Activated CD8-positive, alpha-beta T cell treated with anti-CD3 and anti-CD28 coated beads for 36 hours (primary cell): ENCODE measurements around the gene IL17B. TPM values are rescaled to one million over a fixed set of nuclear protein-coding genes. Genes with fewer than 3 reads are reported as not detected.

Experiments
- ATAC-seq: fragments of 200-7000 bp; cut with Tn5 transposase; one replicate; pipeline ENCODE4 v1.10.0; 2021; ENCODE audit warnings: mild to moderate bottlenecking, moderate library complexity
- CTCF ChIA-PET: fragments of 350-600 bp; sonication (Branson Sonifier 250); formaldehyde crosslinking; loops from one replicate; lab custom pipeline; 2021; ENCODE audit warnings: antibody characterized with exemption; lab: Charles Lee
- POLR2A ChIA-PET: fragments of 350-600 bp; sonication (Branson Sonifier 250); formaldehyde crosslinking; loops from one replicate; lab custom pipeline; 2021; ENCODE audit warnings: antibody characterized with exemption; lab: Charles Lee
- DNase-seq: peaks from one replicate; pipeline ENCODE4 v3.0.0-alpha.2; 2020
- H3K27ac Mint-ChIP-seq: one replicate; pipeline ENCODE4 v1.8.0; 2021; ENCODE audit warnings: mild to moderate bottlenecking, mixed read lengths
- H3K27me3 Mint-ChIP-seq: one replicate; pipeline ENCODE4 v1.8.0; 2021; ENCODE audit warnings: mixed read lengths
- H3K36me3 Mint-ChIP-seq: one replicate; pipeline ENCODE4 v1.8.0; 2021; ENCODE audit warnings: low read depth, mixed read lengths
- H3K4me1 Mint-ChIP-seq: one replicate; pipeline ENCODE4 v1.8.0; 2021; ENCODE audit warnings: low read depth, mixed read lengths
- H3K4me3 Mint-ChIP-seq: one replicate; pipeline ENCODE4 v1.8.0; 2021; ENCODE audit warnings: mild to moderate bottlenecking, moderate library complexity, mixed read lengths
- H3K9me3 Mint-ChIP-seq: one replicate; pipeline ENCODE4 v1.8.0; 2021; ENCODE audit warnings: mixed read lengths
- CTCF ChIP-seq: fragments of 200-600 bp; IDR thresholded peaks from one replicate; pipeline ENCODE4 v1.8.0; 2022; ENCODE audit warnings: antibody characterized with exemption, mild to moderate bottlenecking
- intact Hi-C: fragments of 100-400 bp; cut with micrococcal nuclease; formaldehyde crosslinking; loops from one replicate; pipeline ENCODE4 v1.10.0; 2022
- total RNA-seq, 2 experiments: library from RNA; stranded (reverse); gene quantifications; one replicate each; pipeline ENCODE4 v1.2.3, GENCODE V29; 2021

IL17B gene
- total RNA-seq, 2 experiments from 2014 or later: not detected

- no peaks in the 10 kb centered on the region for H3K4me1 Mint-ChIP-seq
- H3K27ac Mint-ChIP-seq: no peak overlapping the region
- DNase-seq: no peak
- POLR2A ChIA-PET: interaction anchor here (0.6 to 1.0 kb wide), 2 partner anchors 18 to 33 kb away, joined by 3 to 5 read pairs; no protein-coding TSS in a partner anchor
- no peaks in the 10 kb centered on the region for H3K27me3 Mint-ChIP-seq
- no peak overlapping the region for H3K4me3 Mint-ChIP-seq
- no peak for ATAC-seq
- no peak for TF ChIP-seq CTCF
- intact Hi-C loops: no loop called here
- no peaks in the 10 kb centered on the region for H3K36me3 Mint-ChIP-seq
- H3K9me3 Mint-ChIP-seq: no peaks in the 10 kb centered on the region
- CTCF ChIA-PET: interaction anchor here (1.0 to 5.0 kb wide), 5 partner anchors 10 to 64 kb away, joined by 3 to 17 read pairs (median 5); partner anchors contain the start of gene PCYOX1L
Measured at GRCh38 chr5:149421834-149422233, 42.7 kb upstream of the IL17B start.

- no peak for ATAC-seq
- no peaks in the 10 kb centered on the region for H3K27me3 Mint-ChIP-seq
- H3K4me1 Mint-ChIP-seq: no peaks in the 10 kb centered on the region
- no peak for TF ChIP-seq CTCF
- no peaks in the 10 kb centered on the region for H3K36me3 Mint-ChIP-seq
- no peaks in the 10 kb centered on the region for H3K9me3 Mint-ChIP-seq
- no peak for DNase-seq
- intact Hi-C loops: no loop called here
- POLR2A ChIA-PET: interaction anchor here (1.0 kb wide), 1 partner anchor 18 kb away, joined by 3 read pairs; no protein-coding TSS in a partner anchor
- CTCF ChIA-PET: interaction anchor here (1.5 to 5.0 kb wide), 4 partner anchors 11 to 40 kb away, joined by 4 to 17 read pairs (median 9); no protein-coding TSS in a partner anchor
- no peak overlapping the region for H3K4me3 Mint-ChIP-seq
- no peak overlapping the region for H3K27ac Mint-ChIP-seq
Measured at GRCh38 chr5:149421372-149421685, 42.2 kb upstream of the IL17B start.

GRCh38 chr5:149420545-149421371 lies 41.7 kb upstream of the IL17B start:
- no peak overlapping the region for H3K4me3 Mint-ChIP-seq
- ATAC-seq (no peak), DNase-seq (no peak)
- H3K9me3 Mint-ChIP-seq: no peaks in the 10 kb centered on the region
- no peak for TF ChIP-seq CTCF
- H3K4me1 Mint-ChIP-seq: no peaks in the 10 kb centered on the region
- POLR2A ChIA-PET: no interaction called here
- H3K36me3 Mint-ChIP-seq: no peaks in the 10 kb centered on the region
- intact Hi-C loops: no loop called here
- no peaks in the 10 kb centered on the region for H3K27me3 Mint-ChIP-seq
- no peak overlapping the region for H3K27ac Mint-ChIP-seq
- CTCF ChIA-PET: interaction anchor here (1.4 to 2.1 kb wide), 3 partner anchors 11 to 49 kb away, joined by 4 to 5 read pairs (median 5); no protein-coding TSS in a partner anchor

- intact Hi-C loops: no loop called here
- Mint-ChIP-seq H3K9me3 (no peaks in the 10 kb centered on the region), H3K4me1 (no peaks in the 10 kb centered on the region), H3K36me3 (no peaks in the 10 kb centered on the region), H3K4me3 (no peak overlapping the region), H3K27me3 (no peaks in the 10 kb centered on the region), H3K27ac (no peak overlapping the region)
- ATAC-seq (no peak), DNase-seq (no peak)
- no peak for TF ChIP-seq CTCF
- ChIA-PET CTCF (interaction anchor here (1.4 to 2.1 kb wide), 3 partner anchors 39 to 113 kb away, joined by 3 to 5 read pairs (median 4); no protein-coding TSS in a partner anchor), POLR2A (no interaction called here)
Measured at GRCh38 chr5:149419859-149420544, 40.9 kb upstream of the IL17B start.
